Gastrocnemius medialis (tissue), 4 donors: Measurements from ENCODE around the gene CDK3. TPM values are rescaled to one million over a fixed set of nuclear protein-coding genes. Genes with fewer than 3 reads are reported as not detected.

Source experiments
- ATAC-seq, 2 donors: fragments of 150-250 bp; one replicate each; pipeline ENCODE4 v1.9.1; 2016
- DNase-seq, 2 donors: peaks; one replicate each; pipeline ENCODE4 v3.0.0-alpha.2; 2019
- H3K27ac ChIP-seq, 4 donors: fragments of 200-600 bp; sonication (generic); 1 replicate in 1 of 4; 2 replicates in 3 of 4; pipeline ENCODE4 v1.5.1; 2016 to 2018; ENCODE audit warnings: mild to moderate bottlenecking in 2 of 4, moderate library complexity in 1 of 4
- H3K27me3 ChIP-seq, 3 donors: fragments of 200-600 bp; sonication (generic) in 2 of 3; 1 replicate in 1 of 3; 2 replicates in 2 of 3; pipeline versions ENCODE4 v1.5.1 to v1.6.0; 2016 to 2019; ENCODE audit warnings: mild to moderate bottlenecking in 1 of 3, moderate library complexity in 1 of 3
- H3K36me3 ChIP-seq, 2 donors: fragments of 200-600 bp; sonication (generic) in 1 of 2; one replicate each; pipeline ENCODE4 v1.5.1; 2017 to 2018
- H3K4me1 ChIP-seq, 2 donors: fragments of 200-600 bp; sonication (generic) in 1 of 2; one replicate each; pipeline ENCODE4 v1.5.1; 2016 to 2017; ENCODE audit warnings: mild to moderate bottlenecking in 2 of 2
- H3K4me3 ChIP-seq, 4 donors: fragments of 200-600 bp; sonication (generic) in 3 of 4; 1 replicate in 1 of 4; 2 replicates in 3 of 4; pipeline ENCODE4 v1.5.1; 2016 to 2019; ENCODE audit warnings: mild to moderate bottlenecking in 2 of 4
- H3K9me3 ChIP-seq, 3 donors: fragments of 200-600 bp; sonication (generic) in 2 of 3; 1 replicate in 1 of 3; 2 replicates in 2 of 3; pipeline ENCODE4 v1.5.1; 2016 to 2019
- POLR2A ChIP-seq, 2 donors: fragments of 450-650 bp; IDR thresholded peaks; one replicate each; pipeline ENCODE4 v1.6.1; 2017; ENCODE audit warnings: antibody characterized with exemption in 2 of 2, mild to moderate bottlenecking in 2 of 2, moderate library complexity in 2 of 2
- in situ Hi-C, 4 donors: fragments of 200-750 bp; cut with MboI; loops; one replicate each; pipeline versions ENCODE4 v1.15.0 to v1.8.0; 2017; ENCODE audit warnings: low sequenced_read_pairs in 4 of 4
- intact Hi-C: fragments of 100-400 bp; cut with DNase I; formaldehyde crosslinking; loops from one replicate; pipeline ENCODE4 v1.15.1; 2023; ENCODE audit warnings: low total_unique reads
- total RNA-seq, 4 donors: library from RNA; depleted of rRNA; stranded (reverse); fragments of >200 nt; gene quantifications; one replicate each; pipeline versions ENCODE4 v1.1.0 to v1.2.3, GENCODE V29; 2016
- TF ChIP-seq, protein P1 (sequence below), 5 experiments: fragments of 450-650 bp in 3 of 5; fragments of 200-600 bp in 2 of 5; sonication (generic) in 2 of 5; IDR thresholded peaks in 4 of 5; conservative IDR thresholded peaks in 1 of 5; 1 replicate in 4 of 5; 2 replicates in 1 of 5; pipeline ENCODE4 v1.5.1; 2016 to 2019; ENCODE audit warnings: antibody characterized with exemption in 5 of 5, mild to moderate bottlenecking in 3 of 5, moderate library complexity in 3 of 5

CDK3 gene
- total RNA-seq, 4 donors from 2014 or later: 0.33 to 1.8 (median 1.1) TPM

- no peak overlapping the region for H3K27ac ChIP-seq
- no peak overlapping the region for H3K4me3 ChIP-seq
- in situ Hi-C loops (no loop called here), intact Hi-C loops (no loop called here)
- peaks cover 3 to 82% of the 10 kb centered on the region in 2 donors for H3K36me3 ChIP-seq
- H3K4me1 ChIP-seq: peaks cover 0 to 5% of the 10 kb centered on the region in 2 donors
- H3K27me3 ChIP-seq: no peaks in the 10 kb centered on the region
- ATAC-seq (no peak), DNase-seq (no peak)
- TF ChIP-seq, protein P1, sequence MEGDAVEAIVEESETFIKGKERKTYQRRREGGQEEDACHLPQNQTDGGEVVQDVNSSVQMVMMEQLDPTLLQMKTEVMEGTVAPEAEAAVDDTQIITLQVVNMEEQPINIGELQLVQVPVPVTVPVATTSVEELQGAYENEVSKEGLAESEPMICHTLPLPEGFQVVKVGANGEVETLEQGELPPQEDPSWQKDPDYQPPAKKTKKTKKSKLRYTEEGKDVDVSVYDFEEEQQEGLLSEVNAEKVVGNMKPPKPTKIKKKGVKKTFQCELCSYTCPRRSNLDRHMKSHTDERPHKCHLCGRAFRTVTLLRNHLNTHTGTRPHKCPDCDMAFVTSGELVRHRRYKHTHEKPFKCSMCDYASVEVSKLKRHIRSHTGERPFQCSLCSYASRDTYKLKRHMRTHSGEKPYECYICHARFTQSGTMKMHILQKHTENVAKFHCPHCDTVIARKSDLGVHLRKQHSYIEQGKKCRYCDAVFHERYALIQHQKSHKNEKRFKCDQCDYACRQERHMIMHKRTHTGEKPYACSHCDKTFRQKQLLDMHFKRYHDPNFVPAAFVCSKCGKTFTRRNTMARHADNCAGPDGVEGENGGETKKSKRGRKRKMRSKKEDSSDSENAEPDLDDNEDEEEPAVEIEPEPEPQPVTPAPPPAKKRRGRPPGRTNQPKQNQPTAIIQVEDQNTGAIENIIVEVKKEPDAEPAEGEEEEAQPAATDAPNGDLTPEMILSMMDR (IDR thresholded peaks at IDR 0.05 in 4 of 5, conservative IDR thresholded peaks at IDR 0.05 in 1 of 5): no peak
- no peak for TF ChIP-seq POLR2A (IDR thresholded peaks at IDR 0.05)
- H3K9me3 ChIP-seq: no peaks in the 10 kb centered on the region
Observed at GRCh38 chr17:76048025-76048605, 47.5 kb downstream of the CDK3 start.

DNA sequence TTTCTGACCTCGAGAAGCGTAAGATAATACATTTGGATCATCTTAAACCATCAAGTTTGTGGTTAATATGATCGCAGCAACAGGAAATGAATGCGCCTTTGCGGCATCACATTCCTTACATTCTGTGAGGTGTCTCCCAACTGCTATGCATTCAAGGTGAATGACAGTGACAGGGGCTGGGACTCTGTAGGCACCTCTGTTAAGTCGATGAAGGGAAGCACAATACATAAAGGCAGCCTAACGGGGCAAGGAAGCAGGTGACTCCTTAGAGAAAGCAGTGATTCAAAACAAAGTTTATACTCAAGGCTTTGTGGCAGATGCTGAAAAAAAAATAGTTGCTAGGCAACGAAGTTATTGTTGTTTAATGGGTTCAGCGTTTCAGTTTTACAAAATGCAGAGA is 48.1 kb downstream of the CDK3 start:
- ATAC-seq: no peak
- no peak for DNase-seq
- Histone ChIP-seq H3K36me3 (peaks cover 3 to 81% of the 10 kb centered on the region in 2 donors), H3K4me1 (peaks cover 0 to 5% of the 10 kb centered on the region in 2 donors), H3K9me3 (no peaks in the 10 kb centered on the region), H3K27me3 (no peaks in the 10 kb centered on the region), H3K4me3 (no peak overlapping the region), H3K27ac (no peak overlapping the region)
- in situ Hi-C loops (no loop called here), intact Hi-C loops (no loop called here)
- TF ChIP-seq POLR2A (IDR thresholded peaks at IDR 0.05): no peak
- TF ChIP-seq, protein P1 (IDR thresholded peaks at IDR 0.05 in 4 of 5, conservative IDR thresholded peaks at IDR 0.05 in 1 of 5): no peak

DNA sequence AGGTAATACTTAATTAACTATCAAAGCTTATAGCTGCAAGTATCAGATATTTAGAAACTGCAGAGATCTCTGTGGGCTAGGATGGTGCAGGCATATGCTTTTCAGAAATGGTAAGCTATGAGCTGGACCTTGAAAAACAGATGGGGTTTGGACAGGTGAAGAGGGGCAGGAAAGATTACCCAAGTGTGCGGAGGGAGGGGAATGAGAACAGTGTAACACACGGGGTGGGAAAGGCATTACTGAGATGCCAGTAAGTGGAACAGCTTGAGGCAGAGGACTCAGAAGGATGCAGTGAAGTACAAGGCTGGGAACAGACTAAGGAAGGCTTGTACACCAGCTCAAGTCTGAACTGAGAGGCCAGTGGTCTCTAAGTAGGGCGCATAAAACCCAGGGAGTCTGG is 48.6 kb downstream of the CDK3 start:
- peaks cover 0 to 5% of the 10 kb centered on the region in 2 donors for H3K4me1 ChIP-seq
- H3K27me3 ChIP-seq: no peaks in the 10 kb centered on the region
- H3K4me3 ChIP-seq: no peak overlapping the region
- in situ Hi-C loops (no loop called here), intact Hi-C loops (no loop called here)
- TF ChIP-seq, protein P1 (IDR thresholded peaks at IDR 0.05 in 4 of 5, conservative IDR thresholded peaks at IDR 0.05 in 1 of 5): no peak
- TF ChIP-seq POLR2A (IDR thresholded peaks at IDR 0.05): no peak
- ATAC-seq (no peak), DNase-seq (no peak)
- H3K27ac ChIP-seq: no peak overlapping the region
- peaks cover 3 to 81% of the 10 kb centered on the region in 2 donors for H3K36me3 ChIP-seq
- H3K9me3 ChIP-seq: no peaks in the 10 kb centered on the region

DNA sequence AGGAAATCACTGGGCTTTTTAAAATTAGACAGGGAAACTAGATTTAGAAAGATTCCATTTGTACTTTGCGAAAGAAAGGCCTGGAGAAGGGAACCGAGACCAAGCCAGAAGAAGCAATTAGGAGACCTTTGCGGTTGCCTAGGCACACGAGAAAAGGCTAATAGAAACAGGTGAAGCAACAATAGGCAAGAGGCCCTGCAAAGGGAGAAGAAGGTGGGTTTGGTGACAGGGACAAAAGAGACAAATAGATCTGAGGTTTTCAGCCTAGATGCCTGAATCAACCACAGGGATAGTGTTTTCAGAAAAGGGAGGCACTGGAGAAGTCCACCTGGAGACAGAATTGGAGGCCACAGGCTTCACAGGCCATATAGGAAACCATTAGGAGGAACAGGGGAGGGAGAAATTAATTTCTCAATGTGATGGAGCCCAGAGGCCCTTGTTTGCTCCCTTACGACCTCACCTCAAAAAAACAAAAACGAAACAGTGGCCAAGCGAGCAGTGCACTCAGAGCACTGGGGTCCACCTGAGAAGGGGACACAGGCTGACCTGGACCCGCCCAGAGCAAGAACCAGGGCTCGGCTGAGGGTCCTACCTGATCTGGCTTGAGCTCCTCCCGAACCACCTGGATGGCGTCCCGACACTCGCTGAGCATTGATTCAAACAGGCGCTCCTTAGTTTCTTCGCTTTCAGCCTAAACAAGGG is 49.3 kb downstream of the CDK3 start:
- intact Hi-C loops: no loop called here
- in situ Hi-C loops: no loop called here

More for the DNA sequence above, 49.3 kb downstream of the CDK3 start:
- peaks cover 0 to 5% of the 10 kb centered on the region in 2 donors for H3K4me1 ChIP-seq
- peaks cover 0 to 80% of the 10 kb centered on the region in 2 donors for H3K36me3 ChIP-seq
- TF ChIP-seq, protein P1 (IDR thresholded peaks at IDR 0.05 in 4 of 5, conservative IDR thresholded peaks at IDR 0.05 in 1 of 5): no peak
- TF ChIP-seq POLR2A (IDR thresholded peaks at IDR 0.05): no peak
- H3K9me3 ChIP-seq: no peaks in the 10 kb centered on the region
- H3K4me3 ChIP-seq: no peak overlapping the region
- no peak for DNase-seq
- no peaks in the 10 kb centered on the region for H3K27me3 ChIP-seq
- no peak for ATAC-seq
- H3K27ac ChIP-seq: peak overlapping the region in 1 of 4 donors; percentile 46
